NCI-H187 (cell line): Measurements from ENCODE around the gene CLP1.
"Not testable (repeated sequence)": the region's sequence is repeated elsewhere in the genome, so short reads cannot be mapped to it uniquely, and the experiment has no call there.

ENCODE experiments used
- DNase-seq, 2 experiments: peaks; one replicate each; lab custom pipeline; 2025; lab: John Stamatoyannopoulos, UW

CLP1 gene

GRCh38 chr11:57641011-57641807, 16.4 kb upstream of the CLP1 start:
- DNase-seq, result no peak

GRCh38 chr11:57643802-57644201, 13.8 kb upstream of the CLP1 start:
- no peak for DNase-seq

GRCh38 chr11:57644748-57645688, 12.5 kb upstream of the CLP1 start:
- peak; percentile 6 to 38 for DNase-seq

GRCh38 chr11:57645689-57646085, 11.9 kb upstream of the CLP1 start:
- DNase-seq, result no peak

- no peak for DNase-seq
Measured at GRCh38 chr11:57646194-57646798, 11.3 kb upstream of the CLP1 start.

GRCh38 chr11:57646799-57647303, 10.7 kb upstream of the CLP1 start:
- DNase-seq, result no peak

GRCh38 chr11:57647372-57647771, 10.2 kb upstream of the CLP1 start:
- no peak for DNase-seq

- no peak for DNase-seq
Measured at GRCh38 chr11:57647960-57648800, 9.4 kb upstream of the CLP1 start.

- DNase-seq, result no peak
Measured at GRCh38 chr11:57648801-57649735, 8.5 kb upstream of the CLP1 start.

- no peak for DNase-seq
Measured at GRCh38 chr11:57649826-57650738, 7.5 kb upstream of the CLP1 start, which contains the start of gene YPEL4. TSS of gene YPEL4 (minus strand) at chr11:57649912. CDS start at chr11:57647107, 2,805 bp downstream.

GRCh38 chr11:57650739-57651090, 6.8 kb upstream of the CLP1 start:
- no peak for DNase-seq

- DNase-seq, result no peak
Measured at GRCh38 chr11:57651408-57651807, 6.2 kb upstream of the CLP1 start.

GRCh38 chr11:57652230-57652629, 5.3 kb upstream of the CLP1 start:
- not testable (repeated sequence) for DNase-seq

GRCh38 chr11:57652662-57653061, 4.9 kb upstream of the CLP1 start:
- DNase-seq, result no peak

GRCh38 chr11:57653163-57653562, 4.4 kb upstream of the CLP1 start:
- DNase-seq, result no peak

- DNase-seq, result no peak
Measured at GRCh38 chr11:57656885-57657193, 723 bp upstream of the CLP1 start.

- DNase-seq, result no peak
Measured at GRCh38 chr11:57658023-57658361, 430 bp downstream of the CLP1 start.

GRCh38 chr11:57659669-57660068, 2.1 kb downstream of the CLP1 start:
- no peak for DNase-seq

- DNase-seq, result no peak
Measured at GRCh38 chr11:57662893-57663292, 5.3 kb downstream of the CLP1 start.

- DNase-seq, result no peak
Measured at GRCh38 chr11:57663975-57664374, 6.4 kb downstream of the CLP1 start.
